Mucosa of rectum (tissue), 2 donors: ENCODE results near the gene TINAGL1.

Experiments used
- H3K27ac ChIP-seq, 2 donors: one replicate each; pipeline ENCODE4 v1.7.0; 2013; ENCODE audit warnings: inconsistent platforms in 2 of 2, low read depth in 2 of 2, low read length in 2 of 2
- H3K27me3 ChIP-seq, 2 donors: one replicate each; pipeline ENCODE4 v1.7.0; 2013; ENCODE audit warnings: low read length in 2 of 2; ENCODE audit not compliant: control insufficient read depth in 2 of 2, insufficient read depth in 2 of 2
- H3K36me3 ChIP-seq, 2 donors: one replicate each; pipeline ENCODE4 v1.7.0; 2013; ENCODE audit warnings: low read length in 2 of 2; ENCODE audit not compliant: control insufficient read depth in 2 of 2, insufficient read depth in 2 of 2
- H3K4me1 ChIP-seq, 2 donors: one replicate each; pipeline ENCODE4 v1.7.0; 2013; ENCODE audit warnings: low read length in 2 of 2, mild to moderate bottlenecking in 1 of 2; ENCODE audit not compliant: control insufficient read depth in 2 of 2, insufficient read depth in 2 of 2
- H3K4me3 ChIP-seq, 2 donors: one replicate each; pipeline ENCODE4 v1.7.0; 2013; ENCODE audit warnings: low read length in 2 of 2
- H3K9ac ChIP-seq, 2 donors: one replicate each; pipeline ENCODE4 v1.7.0; 2013; ENCODE audit warnings: low read length in 2 of 2, low read depth in 1 of 2, mild to moderate bottlenecking in 1 of 2
- H3K9me3 ChIP-seq, 2 donors: one replicate each; pipeline ENCODE4 v1.7.0; 2013; ENCODE audit warnings: low read length in 2 of 2; ENCODE audit not compliant: control insufficient read depth in 2 of 2
- donor health status: healthy.
- donor health status: Normal muscosa, but diverticular disease.

Gene TINAGL1

DNA sequence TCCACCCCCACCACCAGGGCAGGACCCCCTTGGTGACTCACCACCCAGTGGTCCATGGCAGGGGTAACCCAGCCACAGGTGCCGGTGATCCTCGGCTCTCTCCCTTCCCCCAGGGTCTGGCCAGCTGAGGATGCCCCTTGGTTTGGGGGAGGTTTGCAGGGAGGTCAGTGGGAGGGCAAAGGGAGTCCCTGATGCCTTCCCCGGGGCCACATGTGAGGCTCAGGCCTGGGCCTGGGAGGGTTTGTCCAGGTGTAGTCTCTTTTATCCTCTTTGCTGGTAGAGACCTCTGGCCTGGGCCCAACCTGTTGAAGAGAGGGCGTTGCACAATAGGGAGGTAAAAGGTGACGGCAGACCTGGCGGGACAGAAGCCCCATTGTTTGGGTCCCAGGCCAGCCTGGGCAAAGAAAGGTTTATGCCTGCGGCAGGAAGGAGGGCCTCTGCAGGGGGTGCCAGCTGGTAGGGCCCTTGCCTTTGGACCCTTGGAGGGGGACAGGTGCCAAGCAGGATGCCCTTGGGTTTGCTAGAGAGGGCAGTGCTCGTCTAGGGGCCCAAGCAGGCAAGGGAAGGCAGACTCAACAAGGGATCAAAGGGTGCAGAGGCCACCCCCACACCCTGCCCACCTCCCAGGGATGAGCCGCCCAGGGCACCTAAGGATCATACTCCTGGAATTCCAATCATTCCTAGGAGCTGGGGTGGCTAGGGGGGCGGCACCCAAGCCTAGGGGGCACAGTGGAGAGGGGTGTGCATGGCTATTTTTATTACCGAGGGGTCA lies 760 bp upstream of the TINAGL1 start:
- Histone ChIP-seq H3K27ac (peak overlapping the region; percentile 97), H3K9ac (peak overlapping the region; percentile 68 to 87), H3K9me3 (no peaks in the 10 kb centered on the region), H3K4me1 (peaks cover 27 to 55% of the 10 kb centered on the region in 2 donors), H3K27me3 (no peaks in the 10 kb centered on the region), H3K36me3 (peaks cover 0 to 6% of the 10 kb centered on the region in 2 donors), H3K4me3 (peak overlapping the region; percentile 64 to 88)

DNA sequence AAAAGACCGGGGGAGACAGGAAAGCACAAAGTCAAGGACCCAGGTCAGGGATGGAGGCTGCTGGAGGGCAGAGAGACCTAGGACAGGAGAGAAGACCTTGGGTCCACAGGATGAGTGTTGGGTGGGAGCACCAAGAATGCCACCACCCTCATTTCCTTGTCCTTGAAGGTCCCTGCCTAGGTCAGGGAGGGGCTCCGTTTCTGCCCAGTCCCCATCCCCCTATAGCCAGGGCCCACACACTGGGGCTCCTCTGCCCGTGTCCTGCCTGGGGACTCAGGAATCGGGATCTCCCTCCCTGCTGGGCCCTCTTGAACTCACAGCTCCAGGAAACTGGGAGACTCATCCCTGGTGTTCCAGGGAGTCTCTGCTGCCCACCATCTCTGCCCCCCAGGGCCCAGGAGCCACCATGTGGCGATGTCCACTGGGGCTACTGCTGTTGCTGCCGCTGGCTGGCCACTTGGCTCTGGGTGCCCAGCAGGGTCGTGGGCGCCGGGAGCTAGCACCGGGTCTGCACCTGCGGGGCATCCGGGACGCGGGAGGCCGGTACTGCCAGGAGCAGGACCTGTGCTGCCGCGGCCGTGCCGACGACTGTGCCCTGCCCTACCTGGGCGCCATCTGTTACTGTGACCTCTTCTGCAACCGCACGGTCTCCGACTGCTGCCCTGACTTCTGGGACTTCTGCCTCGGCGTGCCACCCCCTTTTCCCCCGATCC lies 584 bp downstream of the TINAGL1 start:
- H3K4me1 ChIP-seq, result peaks cover 27 to 65% of the 10 kb centered on the region in 2 donors
- peak overlapping the region; percentile 87 to 97 for H3K9ac ChIP-seq
- H3K9me3 ChIP-seq, result no peaks in the 10 kb centered on the region
- H3K27ac ChIP-seq, result peak overlapping the region; percentile 97
- H3K4me3 ChIP-seq, result peak overlapping the region; percentile 88 to 94
- peaks cover 0 to 6% of the 10 kb centered on the region in 2 donors for H3K36me3 ChIP-seq
- no peaks in the 10 kb centered on the region for H3K27me3 ChIP-seq

DNA sequence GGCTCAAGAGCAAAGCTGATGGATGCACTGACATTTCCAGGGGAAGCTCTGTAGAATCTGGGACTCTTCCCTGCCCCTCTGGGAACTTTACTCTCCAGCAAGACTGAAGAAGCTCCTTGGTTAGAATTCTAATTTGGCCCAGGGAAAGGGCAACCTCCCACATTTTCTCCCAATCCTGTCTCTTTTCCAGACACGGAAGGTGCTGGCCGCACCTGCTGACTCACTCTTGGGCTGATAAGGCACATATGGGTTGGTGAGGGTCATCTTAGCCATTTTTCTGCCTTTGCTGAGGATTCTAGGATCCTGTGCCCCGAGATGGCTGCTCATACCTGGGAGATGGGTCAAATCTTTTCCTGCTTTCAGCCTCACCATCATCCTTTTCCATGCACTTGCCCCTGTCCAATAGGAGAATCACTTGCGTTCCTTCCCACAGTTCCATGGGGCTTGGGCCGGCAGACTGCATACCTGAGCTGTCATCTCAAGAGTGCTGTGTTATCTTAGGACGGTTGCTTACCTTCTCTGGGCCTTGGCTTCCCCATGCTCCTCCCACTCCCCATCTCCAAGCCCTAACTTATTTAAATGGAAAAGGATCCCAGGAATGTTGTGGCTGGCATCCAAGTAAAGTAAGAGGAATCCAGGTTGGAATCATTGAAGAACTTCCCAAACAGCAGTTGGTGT lies 1.3 kb downstream of the TINAGL1 start:
- Histone ChIP-seq H3K9ac (peak overlapping the region; percentile 87 to 97), H3K27ac (peak overlapping the region; percentile 97), H3K9me3 (no peaks in the 10 kb centered on the region), H3K36me3 (peaks cover 0 to 6% of the 10 kb centered on the region in 2 donors), H3K27me3 (no peaks in the 10 kb centered on the region), H3K4me3 (peak overlapping the region; percentile 88 to 94), H3K4me1 (peaks cover 30 to 69% of the 10 kb centered on the region in 2 donors)

DNA sequence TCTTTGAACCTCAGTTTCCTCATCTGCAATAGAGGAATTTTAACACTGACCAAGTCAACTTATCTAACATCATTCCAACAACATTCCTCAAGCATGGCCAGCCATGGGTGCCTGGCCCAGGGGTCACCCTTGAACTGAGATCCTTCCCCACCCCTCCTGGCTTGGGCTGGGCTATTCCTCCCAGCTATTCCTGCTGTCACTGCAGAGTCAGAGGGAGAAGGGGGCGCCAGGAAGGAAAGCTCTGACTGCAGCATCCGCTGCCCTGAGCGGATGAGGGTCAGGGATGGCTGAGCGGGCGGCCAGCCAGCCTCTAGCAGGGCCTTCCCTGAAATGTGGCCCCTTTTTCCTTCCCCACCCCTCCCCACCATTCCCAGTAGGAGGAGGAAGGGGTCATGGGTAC lies 3.1 kb downstream of the TINAGL1 start:
- Histone ChIP-seq H3K4me1 (peaks cover 27 to 71% of the 10 kb centered on the region in 2 donors), H3K4me3 (peak overlapping the region; percentile 22 to 23), H3K9me3 (no peaks in the 10 kb centered on the region), H3K27me3 (no peaks in the 10 kb centered on the region), H3K9ac (peak overlapping the region in 1 of 2 donors; percentile 16), H3K27ac (peak overlapping the region; percentile 62 to 68), H3K36me3 (peaks cover 10 to 19% of the 10 kb centered on the region in 2 donors)

DNA sequence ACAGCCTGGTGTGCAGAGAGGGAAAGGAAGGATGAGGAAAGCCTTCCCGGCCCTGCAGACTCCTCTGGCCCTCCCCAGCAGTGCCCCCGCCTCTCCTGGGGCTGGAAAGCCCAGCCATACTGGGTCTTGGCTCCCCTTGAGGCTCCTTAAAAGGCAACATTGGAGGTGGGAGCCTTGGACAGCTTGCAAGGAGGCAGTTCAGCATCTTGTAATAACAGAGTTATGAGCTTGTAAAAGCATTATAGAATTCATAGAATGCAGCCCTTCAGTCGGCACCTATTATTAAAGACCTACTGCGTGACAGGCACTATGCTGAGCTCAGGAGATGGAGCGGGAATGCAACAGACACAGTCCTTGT lies 4.2 kb downstream of the TINAGL1 start:
- Histone ChIP-seq H3K9ac (peak overlapping the region in 1 of 2 donors; percentile 41), H3K4me1 (peaks cover 29 to 63% of the 10 kb centered on the region in 2 donors), H3K4me3 (peak overlapping the region in 1 of 2 donors; percentile 27)

DNA sequence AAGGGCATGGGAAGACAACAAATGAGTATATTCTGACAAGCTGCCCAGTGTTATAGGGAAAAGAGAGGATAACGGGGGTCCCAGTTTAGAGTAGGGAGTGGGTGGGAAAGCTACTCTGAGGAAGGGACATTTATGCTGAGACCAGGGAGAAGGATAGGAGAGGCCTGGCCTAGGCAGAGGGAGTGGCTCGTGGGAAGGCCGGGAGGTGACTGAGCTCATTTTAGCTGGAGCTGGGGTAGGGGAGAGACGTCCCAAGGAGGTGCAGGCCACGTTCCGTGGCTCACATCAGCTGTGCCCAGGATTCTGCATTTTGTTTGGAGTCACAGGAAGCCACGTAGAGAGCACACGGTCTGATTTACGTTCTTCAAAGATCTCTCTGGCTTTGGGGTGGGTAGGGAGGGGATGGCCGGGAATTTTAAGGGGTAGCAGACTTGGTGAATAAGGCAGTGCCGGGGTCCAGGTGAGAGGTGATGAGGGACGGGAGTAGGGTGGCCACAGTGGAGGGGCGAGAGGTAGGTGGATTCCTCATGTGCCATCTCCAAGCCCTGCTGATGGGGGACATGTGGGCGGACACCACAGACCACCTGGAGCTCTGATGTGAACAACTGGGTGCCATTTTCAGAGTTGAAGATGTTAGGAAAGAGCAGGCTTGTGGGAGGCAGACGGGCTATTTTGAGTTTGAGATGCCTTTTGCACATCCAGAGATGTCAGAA lies 4.7 kb downstream of the TINAGL1 start:
- H3K36me3 ChIP-seq, result peaks cover 24 to 32% of the 10 kb centered on the region in 2 donors
- no peak overlapping the region for H3K4me3 ChIP-seq
- H3K9me3 ChIP-seq, result no peaks in the 10 kb centered on the region
- H3K27ac ChIP-seq, result peak overlapping the region; percentile 48 to 68
- H3K27me3 ChIP-seq, result no peaks in the 10 kb centered on the region
- peak overlapping the region in 1 of 2 donors; percentile 41 for H3K9ac ChIP-seq
- peaks cover 25 to 57% of the 10 kb centered on the region in 2 donors for H3K4me1 ChIP-seq

More for the DNA sequence above, 4.2 kb downstream of the TINAGL1 start:
- peaks cover 21 to 30% of the 10 kb centered on the region in 2 donors for H3K36me3 ChIP-seq
- peak overlapping the region; percentile 62 to 68 for H3K27ac ChIP-seq
- no peaks in the 10 kb centered on the region for H3K9me3 ChIP-seq
- no peaks in the 10 kb centered on the region for H3K27me3 ChIP-seq

DNA sequence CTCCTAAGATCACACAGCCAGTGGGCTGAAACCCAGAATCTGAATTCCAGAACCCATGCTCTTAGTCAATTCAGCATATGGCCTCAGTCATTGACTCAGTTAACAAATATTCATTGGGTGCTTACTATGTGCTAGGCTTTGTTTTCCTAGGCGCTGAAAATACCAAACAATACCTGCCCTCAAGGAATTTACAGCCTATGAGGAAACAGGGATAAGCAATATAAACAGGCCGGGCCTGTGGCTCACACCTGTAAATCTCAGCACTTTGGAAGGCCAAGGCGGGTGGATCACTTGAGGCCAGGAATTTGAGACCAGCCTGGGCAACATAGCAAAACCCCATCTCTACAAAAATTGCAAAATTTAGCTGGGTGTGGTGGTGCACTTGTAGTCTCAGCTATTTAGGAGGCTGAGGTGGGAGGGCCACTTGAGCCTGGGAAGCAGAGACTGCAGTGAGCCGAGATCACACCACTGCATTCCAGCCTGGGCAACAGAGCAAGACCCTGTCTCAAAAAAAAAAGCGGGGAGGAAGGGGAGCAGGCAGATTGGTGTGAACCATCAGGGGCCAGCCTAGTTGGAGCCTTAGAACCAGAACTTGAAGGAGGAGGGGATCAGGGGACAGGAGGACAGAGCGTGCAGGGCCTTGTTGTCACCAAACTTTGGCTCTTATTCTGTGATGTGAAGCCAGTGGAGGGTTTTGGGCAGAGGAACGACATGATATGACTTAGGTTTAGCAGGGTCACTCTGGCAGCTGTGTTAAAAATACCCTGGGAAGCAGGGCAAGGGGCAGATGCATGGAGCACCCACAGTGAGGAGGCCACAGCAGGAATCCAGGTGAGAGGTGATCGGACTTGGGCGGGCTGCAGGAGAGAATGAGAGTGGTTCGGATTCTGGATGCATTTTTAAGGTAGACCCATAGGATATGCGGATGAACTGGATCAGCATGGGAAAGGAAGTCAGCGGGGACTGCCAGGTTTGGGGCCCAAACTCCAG lies 5.8 kb downstream of the TINAGL1 start:
- H3K4me1 ChIP-seq, result peaks cover 23 to 52% of the 10 kb centered on the region in 2 donors

DNA sequence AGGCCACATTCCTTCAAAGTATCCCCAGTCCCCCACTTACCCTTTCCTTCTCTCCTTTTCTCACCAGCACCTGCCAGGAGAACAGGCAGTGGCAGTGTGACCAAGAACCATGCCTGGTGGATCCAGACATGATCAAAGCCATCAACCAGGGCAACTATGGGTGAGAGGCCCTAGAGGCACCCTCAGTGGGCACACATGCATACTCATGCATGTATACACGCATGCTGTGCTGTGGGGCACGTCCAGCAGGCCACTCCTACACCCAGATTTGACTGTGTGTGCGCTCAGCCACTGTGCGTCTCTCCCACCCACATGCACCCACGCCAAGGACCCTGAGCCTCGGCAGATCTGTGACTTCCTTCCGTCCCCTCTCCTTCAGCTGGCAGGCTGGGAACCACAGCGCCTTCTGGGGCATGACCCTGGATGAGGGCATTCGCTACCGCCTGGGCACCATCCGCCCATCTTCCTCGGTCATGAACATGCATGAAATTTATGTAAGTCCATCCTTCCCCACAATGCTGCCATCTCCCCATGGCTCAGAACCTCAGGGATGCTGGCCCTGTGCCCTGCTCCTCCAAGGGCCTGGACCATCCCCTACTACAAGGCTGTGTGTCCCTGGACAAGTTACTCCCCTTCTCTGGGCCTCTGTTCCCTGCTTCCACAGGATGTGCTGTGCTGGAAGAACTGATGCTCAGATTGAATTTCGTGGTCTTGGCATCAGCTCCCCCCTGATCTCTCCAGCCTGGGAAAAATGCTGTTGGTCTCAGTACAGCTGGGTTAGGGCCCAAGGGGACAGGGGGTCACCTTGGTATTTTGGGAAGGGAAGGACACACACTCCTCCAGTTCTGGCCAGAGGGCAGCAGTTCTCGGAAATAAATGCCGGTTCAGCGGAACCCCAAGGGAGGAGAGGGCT lies 7.0 kb downstream of the TINAGL1 start:
- Histone ChIP-seq H3K36me3 (peaks cover 24 to 35% of the 10 kb centered on the region in 2 donors), H3K9ac (peak overlapping the region; percentile 28 to 32), H3K9me3 (no peaks in the 10 kb centered on the region), H3K4me1 (peaks cover 32 to 57% of the 10 kb centered on the region in 2 donors), H3K4me3 (no peak overlapping the region), H3K27me3 (no peaks in the 10 kb centered on the region), H3K27ac (peak overlapping the region; percentile 9 to 20)

More for the DNA sequence above, 5.8 kb downstream of the TINAGL1 start:
- Histone ChIP-seq H3K36me3 (peaks cover 24 to 35% of the 10 kb centered on the region in 2 donors), H3K27me3 (no peaks in the 10 kb centered on the region), H3K9me3 (no peaks in the 10 kb centered on the region), H3K9ac (no peak overlapping the region), H3K27ac (peak overlapping the region; percentile 48 to 68), H3K4me3 (no peak overlapping the region)
